ENCODE measurements around the gene AFF1. TPM values are rescaled to one million over a fixed set of nuclear protein-coding genes. Genes with fewer than 3 reads are reported as not detected.

The AFF1 gene
- total RNA-seq, 1 donor from 2014 or later: 18.8 TPM

DNA sequence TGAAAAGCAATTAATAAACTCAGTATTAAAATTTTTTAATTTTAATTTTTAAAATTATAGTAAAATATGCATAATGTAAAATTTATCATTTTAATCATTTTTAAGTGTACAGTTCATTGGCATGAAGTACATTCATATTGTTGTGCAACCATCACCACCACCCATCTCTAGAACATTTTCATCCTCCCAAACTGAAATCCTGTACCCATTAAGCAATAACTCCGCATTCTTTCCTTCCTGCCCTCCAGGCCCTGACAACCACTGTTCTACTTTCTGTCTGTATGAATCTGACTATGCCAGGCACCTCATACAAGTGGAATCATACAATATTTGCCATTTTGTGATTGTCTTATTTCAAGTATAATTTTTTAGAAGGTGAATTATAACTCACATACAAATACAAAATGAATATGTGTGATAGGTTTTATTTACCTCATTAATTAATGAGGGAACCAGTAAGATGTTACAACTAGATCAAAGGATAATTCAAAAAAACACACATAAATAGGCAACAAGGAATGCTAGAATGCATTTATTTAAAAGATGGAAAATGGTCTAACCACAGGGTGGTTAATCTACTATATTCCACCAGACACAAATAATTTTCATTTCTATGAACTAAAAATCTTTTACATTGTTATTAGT, 13.1 kb upstream of the AFF1 start:
- DNase-seq (ENCODE audit: low read depth, low spot score): no peak

DNA sequence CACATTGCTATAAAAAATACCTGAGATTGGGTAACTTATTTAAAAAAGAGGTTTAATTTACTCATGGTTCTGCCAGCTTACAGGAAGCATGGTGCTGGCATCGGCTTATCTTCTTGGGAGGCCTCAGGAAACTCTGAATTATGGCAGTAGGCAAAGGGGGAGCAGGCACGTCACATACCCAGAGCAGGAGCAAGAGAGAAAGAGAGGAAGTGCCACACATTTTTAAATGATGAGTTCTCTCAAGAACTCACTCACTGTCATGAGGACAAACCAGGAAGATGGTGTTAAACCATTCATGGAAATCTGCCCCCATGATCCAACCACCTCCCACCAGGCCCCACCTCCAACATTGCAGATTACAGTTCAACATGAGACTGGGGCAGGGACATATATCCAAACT, 10.0 kb upstream of the AFF1 start:
- DNase-seq (ENCODE audit: low read depth, low spot score): peak; percentile 74

DNA sequence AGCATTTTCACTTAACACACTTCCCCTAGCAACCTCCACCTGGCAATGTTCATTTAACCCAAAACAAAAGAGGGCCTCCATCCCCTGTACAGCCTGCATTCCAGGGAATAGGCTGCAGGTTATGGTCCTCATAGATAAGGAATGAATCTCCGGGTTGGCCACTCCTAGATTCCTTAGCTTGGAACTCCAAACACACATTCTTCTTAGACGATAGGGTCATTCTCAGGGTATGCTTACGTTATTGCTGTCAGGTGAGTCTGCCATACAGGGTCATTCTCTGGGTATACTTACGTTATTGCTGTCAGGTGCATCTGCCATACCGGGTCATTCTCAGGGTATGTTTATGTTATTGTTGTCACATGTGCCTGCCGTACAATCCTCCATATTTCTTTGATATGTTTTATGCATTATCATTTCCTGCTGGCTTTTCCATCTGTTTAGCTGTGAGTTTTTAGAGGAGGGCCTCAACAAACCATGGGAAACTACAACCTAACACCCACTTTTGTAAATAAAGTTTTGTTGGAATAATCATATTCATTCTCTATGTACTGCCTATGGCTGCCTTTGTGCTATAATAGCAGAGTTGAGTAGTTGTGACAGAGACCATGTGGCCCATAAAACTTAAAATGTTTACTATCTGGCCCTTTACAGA, 8.2 kb upstream of the AFF1 start:
- no peak for DNase-seq (ENCODE audit: low read depth, low spot score)

DNA sequence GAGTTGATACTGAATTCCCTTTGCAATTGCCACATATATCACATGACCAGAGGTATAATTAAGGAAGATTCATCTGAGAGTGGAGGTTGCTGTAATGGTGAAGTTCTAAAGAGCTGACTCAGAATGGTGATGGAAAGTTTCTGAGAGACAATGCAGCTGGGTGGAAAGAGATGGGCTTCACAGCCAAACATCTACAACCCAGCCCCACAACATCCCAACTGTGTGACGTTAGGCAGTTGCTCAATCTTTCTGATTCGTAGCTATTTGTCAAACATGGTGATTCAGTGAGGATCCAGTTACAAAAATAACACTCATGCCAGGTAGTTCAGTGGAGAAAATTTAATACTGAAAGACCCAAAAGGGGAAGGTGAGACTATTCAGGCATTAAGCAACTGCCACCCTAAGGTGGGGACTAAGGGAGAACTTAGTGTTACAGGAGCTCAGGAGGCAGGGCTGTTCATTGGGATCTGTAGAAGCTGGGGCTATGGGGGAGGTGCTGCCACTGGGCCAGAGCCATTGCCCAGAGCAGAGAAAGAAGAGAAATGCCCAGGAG, 6.9 kb upstream of the AFF1 start:
- DNase-seq (ENCODE audit: low read depth, low spot score): no peak

- DNase-seq (ENCODE audit: low read depth, low spot score): no peak
These were observed 6.2 kb upstream of the AFF1 start for GRCh38 chr4:86928400-86929255.

GRCh38 chr4:86934147-86934770, 552 bp upstream of the AFF1 start:
- no peak for DNase-seq (ENCODE audit: low read depth, low spot score)

GRCh38 chr4:86935566-86935852, 698 bp downstream of the AFF1 start:
- DNase-seq (ENCODE audit: low read depth, low spot score): no peak

- no peak for DNase-seq (ENCODE audit: low read depth, low spot score)
These were observed 1.3 kb downstream of the AFF1 start for GRCh38 chr4:86935853-86936733.

GRCh38 chr4:86938771-86939520, 4.1 kb downstream of the AFF1 start:
- no peak for DNase-seq (ENCODE audit: low read depth, low spot score)

- no peak for DNase-seq (ENCODE audit: low read depth, low spot score)
These were observed 5.1 kb downstream of the AFF1 start for GRCh38 chr4:86939729-86940575.

DNA sequence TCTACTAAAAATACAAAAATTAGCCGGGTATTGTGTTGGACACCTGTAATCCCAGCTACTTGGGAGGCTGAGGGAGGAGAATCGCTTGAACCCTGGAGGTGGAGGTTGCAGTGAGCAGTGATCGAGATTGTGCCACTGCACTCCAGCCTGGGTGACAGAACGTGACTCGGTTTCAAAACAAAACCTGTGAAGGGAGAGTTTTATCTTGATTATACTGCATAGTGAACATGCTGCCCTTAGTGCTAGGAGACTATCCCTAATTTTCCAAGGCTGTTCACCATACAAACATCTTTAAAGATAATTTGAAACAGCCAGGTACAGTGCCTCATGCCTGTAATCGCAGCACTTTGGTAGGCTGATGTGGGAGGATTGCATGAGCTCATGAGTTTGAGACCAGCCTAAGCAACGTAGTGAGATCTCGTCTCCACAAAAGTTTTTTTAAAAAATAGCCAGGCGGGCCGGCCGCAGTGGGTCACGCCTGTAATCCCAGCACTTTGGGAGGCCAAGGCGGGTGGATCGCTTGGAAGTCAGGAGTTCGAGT, 6.2 kb downstream of the AFF1 start:
- no peak for DNase-seq (ENCODE audit: low read depth, low spot score)

DNA sequence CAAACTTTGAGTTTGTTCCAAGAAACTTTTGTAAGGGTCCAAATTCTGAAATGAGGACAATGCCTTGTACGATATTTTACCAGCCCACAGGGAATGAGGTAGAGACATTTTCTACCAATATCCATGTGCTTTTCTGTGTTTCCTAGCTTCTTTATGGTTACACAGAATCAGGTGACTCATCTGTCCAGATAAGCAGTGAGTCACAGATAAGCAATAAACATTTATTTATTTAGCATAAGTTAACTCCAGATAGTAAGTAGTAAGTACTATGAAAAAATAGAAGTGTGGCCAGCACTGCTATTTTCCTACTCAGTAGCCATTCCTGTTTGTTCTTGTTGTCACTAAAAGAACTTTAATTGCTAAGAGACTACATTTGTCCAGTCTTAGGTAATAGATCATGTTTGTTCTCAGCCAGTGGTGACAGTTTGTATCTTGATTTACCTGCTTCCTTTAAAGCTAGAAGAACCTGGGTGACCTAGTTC, 7.4 kb downstream of the AFF1 start:
- DNase-seq (ENCODE audit: low read depth, low spot score): no peak

GRCh38 chr4:86944964-86945781, 10.4 kb downstream of the AFF1 start:
- no peak for DNase-seq (ENCODE audit: low read depth, low spot score)

GRCh38 chr4:86946868-86947500, 12.2 kb downstream of the AFF1 start:
- no peak for DNase-seq (ENCODE audit: low read depth, low spot score)

- no peak for DNase-seq (ENCODE audit: low read depth, low spot score)
These were observed 12.8 kb downstream of the AFF1 start for GRCh38 chr4:86947501-86948120.

GRCh38 chr4:86948276-86948675, 13.5 kb downstream of the AFF1 start:
- no peak for DNase-seq (ENCODE audit: low read depth, low spot score)
